B cell (primary cell): ENCODE results near the gene TMEM145. TPM values are rescaled to one million over a fixed set of nuclear protein-coding genes. Genes with fewer than 3 reads are reported as not detected.

Experiments used
- ATAC-seq: fragments of 200-7000 bp; cut with Tn5 transposase; one replicate; pipeline ENCODE4 v1.10.0; 2021; ENCODE audit warnings: low read depth, mild to moderate bottlenecking, moderate number of reproducible peaks, moderate library complexity
- CTCF ChIA-PET: fragments of 350-600 bp; sonication (Branson Sonifier 250); formaldehyde crosslinking; loops from one replicate; lab custom pipeline; 2021; ENCODE audit warnings: antibody characterized with exemption, inconsistent platforms; lab: Charles Lee
- POLR2A ChIA-PET: fragments of 350-600 bp; sonication (Branson Sonifier 250); formaldehyde crosslinking; loops from one replicate; lab custom pipeline; 2021; ENCODE audit warnings: antibody characterized with exemption; lab: Charles Lee
- DNase-seq: peaks from one replicate; pipeline ENCODE4 v3.0.0; 2013
- H2AFZ ChIP-seq: 2 replicates; pipeline ENCODE4 v1.6.1; 2012; ENCODE audit warnings: mild to moderate bottlenecking, low read depth, low read length; ENCODE audit not compliant: insufficient read depth, poor library complexity, severe bottlenecking
- H3K27ac ChIP-seq, 2 donors: 1 replicate in 1 of 2; 2 replicates in 1 of 2; pipeline ENCODE4 v1.5.1; 2012 to 2013; ENCODE audit warnings: low read length in 2 of 2, mild to moderate bottlenecking in 2 of 2, moderate library complexity in 1 of 2
- H3K27me3 ChIP-seq, 4 experiments: fragments of 200-600 bp in 1 of 4; sonication (generic) in 1 of 4; replicated peaks in 1 of 4; 1 replicate in 2 of 4; 2 replicates in 2 of 4; pipeline versions ENCODE4 v1.6.1 to v1.7.0; 2013 to 2016; ENCODE audit warnings: low read length in 3 of 4, mild to moderate bottlenecking in 2 of 4, mixed read lengths in 1 of 4, moderate library complexity in 1 of 4; ENCODE audit not compliant: insufficient read depth in 4 of 4, control insufficient read depth in 3 of 4; ENCODE audit errors: control extremely low read depth in 1 of 4
- H3K36me3 ChIP-seq, 2 experiments: replicated peaks in 1 of 2; 1 replicate in 1 of 2; 2 replicates in 1 of 2; pipeline versions ENCODE4 v1.6.1 to v1.7.1; 2013; ENCODE audit warnings: low read length in 1 of 2; ENCODE audit not compliant: insufficient read depth in 2 of 2, control insufficient read depth in 1 of 2; ENCODE audit errors: control extremely low read depth in 1 of 2, extremely low read depth in 1 of 2
- H3K4me1 ChIP-seq, 2 donors: fragments of 200-600 bp in 1 of 2; sonication (generic) in 1 of 2; 1 replicate in 1 of 2; 2 replicates in 1 of 2; pipeline versions ENCODE4 v1.5.1 to v1.6.1; 2013 to 2017; ENCODE audit warnings: low read length in 2 of 2; ENCODE audit not compliant: control insufficient read depth in 2 of 2, insufficient read depth in 2 of 2
- H3K4me2 ChIP-seq: replicated peaks from 2 replicates; pipeline ENCODE3; 2012; ENCODE audit warnings: mild to moderate bottlenecking, low read depth, low read length; ENCODE audit not compliant: poor library complexity, severe bottlenecking
- H3K4me3 ChIP-seq, 5 experiments: fragments of 200-600 bp in 1 of 5; sonication (generic) in 1 of 5; 1 replicate in 3 of 5; 2 replicates in 2 of 5; pipeline versions ENCODE4 v1.5.1 to v1.7.0; 2011 to 2016; ENCODE audit warnings: low read length in 4 of 5, mild to moderate bottlenecking in 4 of 5, low read depth in 2 of 5, control low read depth in 1 of 5, moderate library complexity in 1 of 5; ENCODE audit not compliant: insufficient read depth in 1 of 5; ENCODE audit errors: control extremely low read depth in 1 of 5, extremely low read depth in 1 of 5
- H3K79me2 ChIP-seq: fragments of 200-600 bp; sonication (generic); one replicate; pipeline ENCODE4 v1.6.0; 2016; ENCODE audit warnings: low read length; ENCODE audit not compliant: control insufficient read depth, insufficient read depth
- H3K9ac ChIP-seq: fragments of 200-600 bp; sonication (generic); 2 replicates; pipeline ENCODE4 v1.6.1; 2017; ENCODE audit warnings: mild to moderate bottlenecking, low read length, moderate library complexity
- H3K9me3 ChIP-seq, 3 donors: one replicate each; pipeline versions ENCODE4 v1.6.1 to v1.7.1; 2013; ENCODE audit warnings: low read length in 2 of 3; ENCODE audit not compliant: control insufficient read depth in 2 of 3, insufficient read depth in 1 of 3; ENCODE audit errors: control extremely low read depth in 1 of 3
- H4K20me1 ChIP-seq: 2 replicates; pipeline ENCODE4 v1.6.0; 2012; ENCODE audit warnings: mild to moderate bottlenecking, low read length; ENCODE audit not compliant: insufficient read depth, control insufficient read depth, poor library complexity, severe bottlenecking
- H3K27ac Mint-ChIP-seq: one replicate; pipeline ENCODE4 v1.8.0; 2021; ENCODE audit warnings: mixed read lengths
- H3K27me3 Mint-ChIP-seq: one replicate; pipeline ENCODE4 v1.8.0; 2021; ENCODE audit warnings: mixed read lengths
- H3K4me1 Mint-ChIP-seq: one replicate; pipeline ENCODE4 v1.8.0; 2021; ENCODE audit warnings: mixed read lengths
- H3K4me3 Mint-ChIP-seq: one replicate; pipeline ENCODE4 v1.8.0; 2021; ENCODE audit warnings: mixed read lengths
- H3K9me3 Mint-ChIP-seq: one replicate; pipeline ENCODE4 v1.8.0; 2022; ENCODE audit warnings: mixed read lengths; ENCODE audit not compliant: insufficient read depth
- EZH2 ChIP-seq: IDR thresholded peaks from 2 replicates; pipeline ENCODE4 v1.6.1; 2012; ENCODE audit warnings: borderline replicate concordance, low read depth, mild to moderate bottlenecking, moderate library complexity, low read length; ENCODE audit not compliant: insufficient read depth, poor library complexity, severe bottlenecking
- WGBS: methylation state at CpG from one replicate; pipeline ENCODE4 v1.1.5; 2013; ENCODE audit warnings: missing lambda C conversion rate; ENCODE audit not compliant: insufficient coverage; 5-methylcytosine and 5-hydroxymethylcytosine counted together
- intact Hi-C: fragments of 100-400 bp; cut with micrococcal nuclease; formaldehyde crosslinking; loops from one replicate; pipeline ENCODE4 v1.10.0; 2022
- polyA plus RNA-seq: library from polyadenylated mRNA; depleted of rRNA; stranded (reverse); fragments of >200 nt; gene quantifications from 2 replicates; pipeline ENCODE4 v1.2.3, GENCODE V29; 2012
- total RNA-seq, 2 donors: library from RNA; stranded (reverse); fragments of 120-200 nt in 1 of 2; gene quantifications; 1 replicate in 1 of 2; 2 replicates in 1 of 2; pipeline versions ENCODE4 v1.2.3 to v1.2.4, GENCODE V29; 2013 to 2022
- TF ChIP-seq, protein P1 (sequence below): fragments of 200-600 bp; IDR thresholded peaks from one replicate; pipeline ENCODE4 v1.8.0; 2022; ENCODE audit warnings: antibody characterized with exemption, mild to moderate bottlenecking

The TMEM145 gene
- total and polyA plus RNA-seq, 2 donors (not counting 1 experiment from before 2014, with no cell fraction given), result not detected

DNA sequence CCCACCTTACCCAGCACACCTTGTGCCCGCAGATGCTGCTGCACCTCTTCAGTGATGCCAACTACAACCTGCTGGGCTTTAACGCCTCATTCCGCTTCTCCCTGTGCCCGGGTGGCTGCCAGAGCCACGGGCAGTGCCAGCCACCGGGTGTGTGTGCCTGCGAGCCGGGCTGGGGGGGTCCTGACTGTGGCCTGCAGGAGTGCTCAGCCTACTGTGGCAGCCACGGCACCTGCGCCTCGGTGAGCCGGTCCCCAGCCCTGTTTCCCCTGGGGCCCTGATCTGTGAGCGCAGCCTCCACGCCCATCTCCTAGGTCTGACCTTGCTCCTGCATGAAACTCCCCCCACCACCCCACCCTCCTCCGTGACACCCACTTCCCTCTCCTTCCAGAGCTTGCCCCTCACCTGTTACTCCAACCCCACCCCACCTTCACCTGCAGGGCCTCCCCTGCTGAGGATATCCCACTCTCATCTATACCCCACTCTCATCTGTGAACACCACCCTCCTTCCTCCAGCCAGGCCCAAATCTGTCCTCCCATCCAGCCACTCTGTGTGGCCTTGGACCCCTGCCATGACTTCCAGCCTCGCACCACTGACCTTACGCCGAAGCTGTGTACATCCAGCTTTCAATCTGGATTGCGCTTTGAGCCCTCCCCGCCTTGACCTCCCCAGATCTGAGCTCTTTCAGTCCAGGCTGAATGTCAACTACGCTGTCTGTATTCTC lies 21.0 kb downstream of the TMEM145 start:
- ATAC-seq (peak; percentile 43), DNase-seq (peak; percentile 14)
- Mint-ChIP-seq H3K4me1 (peaks cover 4% of the 10 kb centered on the region), H3K9me3 (no peaks in the 10 kb centered on the region), H3K27me3 (no peaks in the 10 kb centered on the region), H3K4me3 (no peak overlapping the region), H3K27ac (no peak overlapping the region)
- Histone ChIP-seq H3K36me3 (peaks cover 0 to 16% of the 10 kb centered on the region in 2 experiments), H2AFZ (no peak overlapping the region), H4K20me1 (no peaks in the 10 kb centered on the region), H3K4me2 (no peak overlapping the region), H3K27me3 (no peaks in the 10 kb centered on the region), H3K9me3 (no peaks in the 10 kb centered on the region), H3K9ac (no peak overlapping the region), H3K4me3 (no peak overlapping the region), H3K27ac (no peak overlapping the region), H3K4me1 (no peaks in the 10 kb centered on the region), H3K79me2 (peaks cover 11% of the 10 kb centered on the region)
- intact Hi-C loops, result no loop called here
- CTCF ChIA-PET, result no interaction called here
- TF ChIP-seq EZH2, result no peak
- TF ChIP-seq, protein P1, sequence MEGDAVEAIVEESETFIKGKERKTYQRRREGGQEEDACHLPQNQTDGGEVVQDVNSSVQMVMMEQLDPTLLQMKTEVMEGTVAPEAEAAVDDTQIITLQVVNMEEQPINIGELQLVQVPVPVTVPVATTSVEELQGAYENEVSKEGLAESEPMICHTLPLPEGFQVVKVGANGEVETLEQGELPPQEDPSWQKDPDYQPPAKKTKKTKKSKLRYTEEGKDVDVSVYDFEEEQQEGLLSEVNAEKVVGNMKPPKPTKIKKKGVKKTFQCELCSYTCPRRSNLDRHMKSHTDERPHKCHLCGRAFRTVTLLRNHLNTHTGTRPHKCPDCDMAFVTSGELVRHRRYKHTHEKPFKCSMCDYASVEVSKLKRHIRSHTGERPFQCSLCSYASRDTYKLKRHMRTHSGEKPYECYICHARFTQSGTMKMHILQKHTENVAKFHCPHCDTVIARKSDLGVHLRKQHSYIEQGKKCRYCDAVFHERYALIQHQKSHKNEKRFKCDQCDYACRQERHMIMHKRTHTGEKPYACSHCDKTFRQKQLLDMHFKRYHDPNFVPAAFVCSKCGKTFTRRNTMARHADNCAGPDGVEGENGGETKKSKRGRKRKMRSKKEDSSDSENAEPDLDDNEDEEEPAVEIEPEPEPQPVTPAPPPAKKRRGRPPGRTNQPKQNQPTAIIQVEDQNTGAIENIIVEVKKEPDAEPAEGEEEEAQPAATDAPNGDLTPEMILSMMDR, result no peak
- POLR2A ChIA-PET, result interaction anchor here (0.5 kb wide), 1 partner anchor 26 kb away, joined by 10 read pairs; no protein-coding TSS in a partner anchor
- 79% methylated on average over 21 of the region's 21 CpGs for whole genome bisulfite sequencing

GRCh38 chr19:42334697-42335373 lies 21.7 kb downstream of the TMEM145 start:
- H3K4me2 ChIP-seq, result no peak overlapping the region
- H3K36me3 ChIP-seq, result peaks cover 0 to 16% of the 10 kb centered on the region in 2 experiments
- no peaks in the 10 kb centered on the region for H3K4me1 ChIP-seq
- H3K4me3 ChIP-seq, result no peak overlapping the region
- ChIA-PET CTCF (no interaction called here), POLR2A (no interaction called here)
- TF ChIP-seq, protein P1, result no peak
- no peak for TF ChIP-seq EZH2
- H3K27ac ChIP-seq, result no peak overlapping the region
- H3K9ac ChIP-seq, result no peak overlapping the region
- no peak overlapping the region for H3K4me3 Mint-ChIP-seq
- no peaks in the 10 kb centered on the region for H3K9me3 ChIP-seq
- H3K4me1 Mint-ChIP-seq, result peaks cover 8% of the 10 kb centered on the region
- 95% methylated on average over 13 of the region's 13 CpGs for WGBS
- peaks cover 8% of the 10 kb centered on the region for H3K79me2 ChIP-seq
- no peaks in the 10 kb centered on the region for H3K27me3 Mint-ChIP-seq
- DNase-seq (no peak), ATAC-seq (no peak)
- H3K9me3 Mint-ChIP-seq, result no peaks in the 10 kb centered on the region
- H4K20me1 ChIP-seq, result no peaks in the 10 kb centered on the region
- no peak overlapping the region for H2AFZ ChIP-seq
- no peaks in the 10 kb centered on the region for H3K27me3 ChIP-seq
- H3K27ac Mint-ChIP-seq, result no peak overlapping the region
- intact Hi-C loops, result no loop called here
